GM18511 (cell line): Measurements from ENCODE around the gene GPR55.
A peak's percentile ranks its signal among the peaks of the same experiment; 100 is the strongest.
"Not testable (repeated sequence)": the region's sequence is repeated elsewhere in the genome, so short reads cannot be mapped to it uniquely, and the experiment has no call there.

Experiments used
- ATAC-seq: cut with Tn5 transposase; IDR thresholded peaks from one replicate; pipeline ENCODE4 v1.9.1; 2021; ENCODE audit warnings: mild to moderate bottlenecking, moderate library complexity; ENCODE audit not compliant: unreplicated experiment

GPR55 gene, protein sequence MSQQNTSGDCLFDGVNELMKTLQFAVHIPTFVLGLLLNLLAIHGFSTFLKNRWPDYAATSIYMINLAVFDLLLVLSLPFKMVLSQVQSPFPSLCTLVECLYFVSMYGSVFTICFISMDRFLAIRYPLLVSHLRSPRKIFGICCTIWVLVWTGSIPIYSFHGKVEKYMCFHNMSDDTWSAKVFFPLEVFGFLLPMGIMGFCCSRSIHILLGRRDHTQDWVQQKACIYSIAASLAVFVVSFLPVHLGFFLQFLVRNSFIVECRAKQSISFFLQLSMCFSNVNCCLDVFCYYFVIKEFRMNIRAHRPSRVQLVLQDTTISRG

DNA sequence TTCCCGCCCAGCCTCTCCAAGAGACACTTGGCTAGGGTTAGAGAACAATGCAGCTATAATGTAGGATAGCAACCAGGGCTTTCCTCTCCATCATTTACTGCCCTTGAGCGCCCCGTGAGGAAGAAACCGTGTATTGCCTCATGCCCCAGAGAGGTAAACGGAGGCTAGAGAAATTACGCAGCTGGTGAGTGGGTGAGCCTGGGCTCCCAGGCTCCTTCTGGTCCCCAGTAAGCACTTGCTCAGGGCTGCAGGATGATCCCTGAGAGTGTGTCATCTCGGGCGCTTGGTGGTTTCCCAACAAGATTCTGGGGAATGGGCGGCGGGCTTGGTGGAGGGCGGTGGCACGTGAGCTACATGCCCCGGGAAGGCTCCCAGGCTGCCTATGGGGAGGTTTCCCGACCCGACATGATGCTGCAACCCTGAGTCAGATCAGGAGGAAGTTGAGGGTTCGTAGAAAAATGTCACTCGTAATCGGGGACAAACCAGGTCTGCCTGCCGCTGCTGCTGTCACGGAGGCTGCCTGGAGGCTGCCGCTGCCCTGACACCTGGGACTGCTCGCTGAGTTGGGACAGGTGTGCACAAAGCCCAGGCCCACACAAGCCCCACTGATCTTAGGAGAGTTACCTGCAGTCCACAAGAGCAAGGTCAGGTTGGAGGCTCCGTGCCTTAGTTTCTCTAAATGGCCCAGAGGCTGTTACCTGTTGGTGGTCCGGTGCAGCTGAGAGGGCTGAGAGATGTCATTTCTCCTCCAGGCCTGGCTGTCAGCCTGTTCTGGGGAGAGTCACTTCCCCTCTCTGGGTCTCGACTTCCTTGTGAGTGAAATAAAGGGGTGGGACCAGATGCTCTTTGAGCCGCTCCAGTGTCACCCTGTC, at the start of gene GPR55:
TSS of gene GPR55 (minus strand) at position 773 of the 872 bp plus-strand sequence. CDS start 14,280 bp downstream, outside the sequence.
- ATAC-seq = peak; percentile 55

- peak; percentile 88 for ATAC-seq
These were observed 49.3 kb upstream of the GPR55 start for GRCh38 chr2:230974096-230974913.

GRCh38 chr2:230972046-230972445, 47.0 kb upstream of the GPR55 start:
- ATAC-seq = no peak

GRCh38 chr2:230969659-230970015, 44.6 kb upstream of the GPR55 start:
- ATAC-seq = no peak

DNA sequence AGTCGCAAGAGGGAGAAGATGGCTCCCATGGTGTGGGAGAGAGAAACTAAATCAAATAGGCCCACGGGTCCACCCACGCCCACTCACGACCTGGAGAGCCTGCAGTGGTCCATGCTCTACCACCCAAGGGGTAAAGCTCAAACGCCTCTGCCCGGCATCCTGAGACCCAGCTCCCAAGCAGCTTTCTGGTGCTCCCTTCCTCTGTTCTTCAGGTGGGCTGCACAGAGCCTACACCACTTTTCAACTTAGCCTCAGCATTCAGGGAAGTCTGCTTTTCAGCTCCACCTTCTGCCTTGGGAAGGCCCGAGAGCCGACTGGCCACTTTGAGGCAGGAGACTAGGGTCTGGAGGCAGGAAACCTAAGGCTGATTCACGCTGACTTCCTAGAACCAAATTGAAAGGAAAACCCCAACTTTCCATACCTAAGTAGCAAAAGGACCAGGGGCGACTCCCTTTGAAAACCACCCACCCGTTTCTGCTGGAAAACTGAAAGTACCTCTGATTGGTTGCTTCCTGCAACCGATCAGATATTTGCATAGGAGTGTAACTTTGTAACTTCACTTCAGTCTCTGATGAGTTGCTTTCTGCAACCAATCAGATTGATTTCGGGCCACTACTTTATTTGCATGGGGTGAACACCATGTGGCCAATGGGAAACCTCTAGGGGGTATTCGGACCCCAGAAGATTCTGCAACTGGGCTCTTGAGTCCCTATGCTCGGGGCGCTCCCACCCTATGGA, 44.0 kb upstream of the GPR55 start:
- peak; percentile 64 for ATAC-seq

DNA sequence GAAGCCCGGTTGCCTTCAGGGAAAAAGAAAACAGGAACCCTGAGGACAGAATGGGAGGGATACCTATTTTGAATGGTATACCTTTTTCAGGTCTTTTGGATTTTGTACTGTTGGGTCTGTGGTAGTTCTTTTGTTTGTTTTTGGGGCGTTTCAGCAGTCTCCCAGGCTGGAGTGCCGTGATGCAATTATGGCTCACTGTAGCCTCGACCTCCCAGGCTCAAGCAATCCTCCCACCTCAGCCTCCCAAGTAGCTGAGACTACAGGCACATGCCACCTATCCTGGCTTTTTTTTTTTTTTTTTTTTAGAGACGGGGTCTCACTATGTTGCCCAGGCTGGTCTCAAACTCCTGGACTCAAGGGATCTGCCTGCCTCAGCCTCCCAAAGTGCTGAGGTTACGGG, 43.3 kb upstream of the GPR55 start:
- not testable (repeated sequence) for ATAC-seq

DNA sequence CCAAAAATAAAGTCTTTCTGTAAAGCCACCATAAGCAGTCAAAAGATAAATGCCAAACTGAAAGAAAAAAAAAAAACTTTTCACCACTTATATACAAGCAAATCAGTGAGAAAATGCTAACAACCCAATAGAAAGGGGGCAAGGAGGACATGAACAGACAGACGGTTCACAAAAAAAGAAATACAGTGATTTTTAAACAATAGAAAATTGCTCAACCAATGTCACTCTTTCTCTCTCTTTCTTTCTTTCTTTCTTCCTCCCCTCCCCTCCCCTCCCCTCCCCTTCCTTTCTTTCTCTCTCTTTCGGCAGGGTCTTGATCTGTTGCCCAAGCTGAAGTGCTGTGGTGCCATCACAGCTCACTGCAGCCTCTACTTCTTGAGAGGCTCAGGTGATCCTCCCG, 42.1 kb upstream of the GPR55 start:
- ATAC-seq = no peak

DNA sequence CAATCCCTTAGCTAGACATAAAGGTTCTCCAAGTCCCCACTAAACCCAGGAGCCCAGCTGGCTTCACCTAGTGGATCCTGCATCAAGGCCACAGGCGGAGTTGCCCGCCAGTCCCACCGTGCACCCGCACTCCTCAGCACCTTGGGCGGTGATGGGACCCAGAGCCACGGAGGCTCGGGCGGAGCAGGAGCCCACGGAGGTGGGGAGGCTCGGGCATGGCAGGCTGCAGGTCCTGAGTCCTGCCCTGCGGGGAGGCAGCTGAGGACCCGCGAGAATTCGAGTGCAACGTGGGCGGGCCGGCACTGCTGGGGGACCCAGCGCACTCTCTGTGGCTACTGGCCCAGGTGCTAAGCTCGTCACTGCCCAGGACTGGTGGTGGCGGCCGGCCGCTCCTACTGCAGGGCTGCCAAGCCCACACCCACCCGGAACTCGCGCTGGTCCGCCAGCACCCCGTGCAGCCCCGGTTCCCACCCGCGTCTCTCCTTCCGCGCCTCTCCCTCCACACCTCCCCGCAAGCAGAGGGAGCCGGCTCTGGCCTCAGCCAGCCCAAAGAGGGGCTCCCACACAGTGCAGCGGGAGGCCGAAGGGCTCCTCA, 39.2 kb upstream of the GPR55 start:
- ATAC-seq = no peak

DNA sequence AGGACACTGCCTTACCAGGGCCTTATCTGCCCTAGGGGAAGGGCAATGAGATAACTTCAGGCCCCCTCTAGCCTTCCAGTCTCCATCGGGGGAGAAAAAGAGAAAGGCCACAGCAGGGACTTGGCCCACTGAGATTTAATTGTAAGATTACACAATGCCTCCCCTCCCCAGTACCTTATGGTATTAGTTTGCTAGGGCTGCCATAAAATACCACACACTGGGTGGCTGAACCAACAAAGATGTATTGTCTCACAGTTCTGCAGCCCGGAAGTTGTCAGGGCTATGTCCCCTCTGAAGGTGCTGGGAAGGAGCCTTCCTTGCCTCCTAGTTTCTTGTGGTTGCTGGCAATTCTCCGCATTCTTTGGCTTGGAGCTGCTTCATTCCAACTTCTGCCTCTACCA, 36.0 kb upstream of the GPR55 start:
- no peak for ATAC-seq

DNA sequence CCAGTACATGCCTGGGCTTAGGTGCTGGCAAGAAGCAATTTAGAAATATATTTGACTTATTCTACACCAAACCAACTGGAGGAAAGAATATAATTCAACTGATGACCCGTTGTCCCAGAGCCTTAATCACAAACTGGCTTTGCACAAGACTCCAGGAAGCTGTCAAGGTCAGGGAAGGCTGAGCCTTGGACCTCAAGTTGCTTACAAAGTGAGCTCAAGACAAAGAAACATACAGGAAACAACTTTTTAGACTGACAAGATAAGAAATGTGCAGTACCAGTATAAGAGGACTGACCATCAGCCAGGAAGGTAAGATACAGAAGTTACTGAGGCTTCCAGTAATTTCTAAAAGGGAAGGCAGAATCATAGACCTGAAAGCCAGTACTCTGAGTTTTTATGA, 35.0 kb upstream of the GPR55 start:
- ATAC-seq = no peak

DNA sequence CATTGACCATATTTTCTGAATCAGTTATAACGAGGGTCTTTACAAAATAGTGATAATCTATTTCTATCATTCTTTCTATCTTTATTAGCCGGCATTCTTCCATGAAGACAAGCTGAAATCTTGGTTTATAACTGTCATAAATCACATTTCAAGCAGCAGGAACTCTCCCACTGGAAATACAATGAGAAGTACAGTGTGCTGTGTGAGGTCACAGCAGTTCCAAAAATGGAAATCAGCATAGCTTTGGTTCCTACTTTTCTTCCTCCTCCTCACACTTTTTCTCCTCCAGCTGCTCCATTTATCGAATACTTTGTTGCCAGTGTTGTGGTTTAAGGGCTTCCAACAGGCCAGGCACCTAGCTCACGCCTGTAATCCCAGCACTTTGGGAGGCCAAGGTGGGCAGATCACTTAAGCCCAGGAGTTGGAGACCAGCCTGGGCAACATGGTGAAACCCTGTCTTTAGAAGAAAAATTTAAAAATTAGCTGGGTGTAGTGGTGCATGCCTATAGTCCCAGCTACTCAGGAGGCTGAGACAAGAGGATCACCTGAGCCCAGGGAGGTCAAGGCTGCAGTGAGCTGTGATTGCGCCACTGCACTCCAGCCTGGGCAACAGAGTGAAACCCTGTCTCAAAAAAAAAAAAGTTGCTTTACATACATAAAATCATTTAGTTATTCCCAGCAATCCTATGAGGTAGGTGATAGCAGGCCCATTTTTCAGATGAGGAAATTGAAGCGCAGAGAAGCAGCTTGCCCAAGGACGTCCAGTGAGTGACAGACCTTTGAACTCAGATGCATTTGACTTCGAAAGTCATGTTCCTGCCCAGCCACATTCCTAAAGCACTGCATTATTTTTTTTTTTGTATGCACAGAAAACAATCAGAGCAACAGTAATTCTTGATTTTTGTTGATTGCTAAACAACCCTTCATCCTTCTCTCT, 34.0 kb upstream of the GPR55 start:
- ATAC-seq = no peak

GRCh38 chr2:230957756-230958391, 32.8 kb upstream of the GPR55 start:
- no peak for ATAC-seq

DNA sequence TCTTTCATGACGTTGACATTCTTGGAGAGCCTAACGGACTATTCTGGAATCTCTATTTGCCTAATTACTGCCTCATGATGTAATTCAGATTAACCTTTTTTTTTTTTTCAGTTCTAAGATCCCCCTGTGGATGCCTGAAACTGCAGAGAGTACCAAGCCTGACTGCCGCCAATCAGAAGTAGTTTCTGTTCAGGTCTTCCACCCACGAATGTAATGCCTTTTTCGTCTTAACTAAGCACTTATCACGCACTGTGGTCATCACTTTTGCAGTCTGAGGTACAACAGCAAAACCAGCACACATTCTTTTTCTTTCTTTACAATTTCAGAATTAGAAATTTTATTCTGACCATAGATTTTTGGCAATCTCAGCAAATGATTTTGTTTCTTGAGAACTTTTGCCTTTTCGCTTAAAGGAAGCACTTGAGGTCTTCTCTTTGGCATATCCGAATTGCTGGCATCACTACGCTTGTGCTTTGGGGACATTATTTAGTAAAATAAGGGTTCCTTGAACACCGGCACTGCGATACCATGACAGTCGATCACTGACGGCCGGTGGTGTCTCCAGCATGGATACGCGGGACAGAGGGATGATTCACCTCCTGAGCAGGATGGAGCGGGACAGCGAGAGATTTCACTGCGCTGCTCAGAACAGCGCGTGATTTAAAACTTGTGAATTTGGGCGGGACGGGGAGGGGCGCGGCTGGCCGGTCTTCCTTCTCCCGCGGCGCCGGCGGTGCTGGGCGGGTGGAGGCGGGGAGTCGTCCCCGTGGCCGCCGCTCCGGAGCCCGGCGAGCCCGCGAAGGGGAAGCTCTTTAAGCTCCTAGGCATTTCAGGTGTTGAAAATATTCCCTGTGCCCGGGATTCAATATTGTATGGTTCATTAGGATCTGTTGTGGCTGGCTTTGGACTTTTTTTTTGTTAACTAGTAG, 32.0 kb upstream of the GPR55 start:
- peak; percentile 86 for ATAC-seq

GRCh38 chr2:230955163-230955737, 30.2 kb upstream of the GPR55 start:
- ATAC-seq = no peak

- ATAC-seq = no peak
These were observed 29.7 kb upstream of the GPR55 start for GRCh38 chr2:230954746-230955145.

DNA sequence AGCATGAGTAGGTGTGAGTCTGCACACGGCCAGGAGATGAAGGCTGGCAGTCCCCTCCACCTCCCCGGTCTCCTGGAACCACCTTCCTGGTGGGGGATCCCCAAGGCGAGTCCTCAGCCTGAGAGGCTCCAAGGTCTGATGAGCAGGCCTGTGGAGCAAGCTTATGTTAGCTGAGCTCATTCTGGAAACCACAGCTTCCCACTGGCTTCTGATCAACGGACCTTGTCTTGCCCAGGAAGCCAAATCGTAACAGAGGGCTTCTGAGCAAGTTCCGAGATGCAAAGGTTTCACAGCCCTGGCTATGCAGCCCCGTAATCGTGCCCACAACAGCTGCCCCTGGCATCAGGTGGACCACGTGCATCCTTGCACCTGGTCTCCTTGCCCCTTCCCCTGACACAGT, 28.8 kb upstream of the GPR55 start:
- no peak for ATAC-seq

GRCh38 chr2:230952226-230952956, 27.3 kb upstream of the GPR55 start:
- no peak for ATAC-seq
